HG03103 (cell line): ENCODE data around the gene ZNF428.

Experiments
- ATAC-seq: cut with Tn5 transposase; IDR thresholded peaks from one replicate; pipeline ENCODE4 v1.9.1; 2021; ENCODE audit warnings: low read depth; ENCODE audit not compliant: unreplicated experiment

Gene ZNF428

GRCh38 chr19:43569657-43570056 is 49.8 kb downstream of the ZNF428 start:
- no peak for ATAC-seq

DNA sequence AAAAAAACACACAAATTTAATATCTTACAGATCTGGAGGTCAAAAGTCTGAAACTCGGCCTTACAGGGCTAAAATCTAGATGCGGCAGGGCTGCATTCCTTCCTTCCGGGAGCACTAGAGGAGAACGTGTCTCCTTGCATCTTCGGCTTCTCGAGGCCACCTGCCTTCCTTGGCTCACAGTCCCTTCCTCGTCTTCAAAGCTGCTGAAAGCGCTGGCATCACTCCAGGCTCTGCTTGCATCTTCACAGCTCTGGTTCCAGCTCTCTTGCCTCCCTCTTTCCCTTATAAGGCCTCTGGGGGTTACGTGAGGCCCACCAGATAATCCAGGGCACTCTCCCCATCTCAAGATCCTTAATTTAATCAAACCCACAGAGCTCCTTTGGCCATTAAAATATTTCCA is 54.6 kb downstream of the ZNF428 start:
- ATAC-seq: no peak

- no peak for ATAC-seq
Observed at GRCh38 chr19:43563816-43564457, 55.5 kb downstream of the ZNF428 start.

DNA sequence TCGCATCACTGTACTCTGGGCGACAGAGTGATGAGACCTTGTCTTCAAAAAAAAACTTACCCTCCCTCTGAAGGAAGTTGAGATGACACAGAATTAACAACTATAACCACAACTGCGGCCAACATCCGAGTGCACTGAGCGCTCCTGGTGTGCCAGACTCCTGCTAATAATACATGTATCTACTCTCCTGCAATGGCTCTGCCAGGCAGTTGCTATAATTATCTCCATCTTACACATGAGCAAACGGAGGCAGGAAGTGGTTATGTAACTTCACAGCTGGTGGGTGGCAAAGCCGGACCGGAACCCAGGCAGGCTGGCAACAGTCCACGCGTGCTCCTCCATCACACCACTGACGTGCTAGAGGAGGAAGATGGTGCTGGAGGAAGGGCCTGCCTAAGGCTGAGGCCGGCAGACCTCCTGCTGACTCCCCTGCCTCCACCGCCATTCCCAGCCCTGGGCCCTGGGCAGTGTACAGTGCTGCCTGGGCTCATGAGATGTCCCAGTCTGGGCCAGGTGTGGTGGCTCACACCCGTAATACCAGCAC is 56.7 kb downstream of the ZNF428 start:
- ATAC-seq: no peak

DNA sequence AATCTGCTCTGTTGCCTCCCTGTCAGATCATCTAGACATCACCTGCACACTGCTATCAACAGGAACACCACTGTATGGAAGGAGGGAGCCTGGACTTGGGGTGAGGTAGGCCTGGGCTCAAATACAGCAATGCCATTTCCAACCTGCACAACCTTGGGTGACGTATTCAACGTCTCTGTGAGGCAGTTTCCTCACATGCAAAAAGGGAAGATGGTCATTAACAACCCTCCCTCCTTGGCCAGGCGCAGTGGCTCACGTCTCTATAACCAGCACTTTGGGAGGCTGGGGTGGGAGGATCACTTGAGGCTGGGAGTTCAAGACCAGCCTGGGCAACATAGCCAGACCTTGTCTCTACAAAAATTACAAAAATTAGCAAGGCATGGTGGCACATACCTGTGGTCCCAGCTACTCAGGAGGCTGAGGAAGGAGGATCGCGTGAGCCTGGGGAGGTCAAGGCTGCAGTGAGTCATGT is 57.2 kb downstream of the ZNF428 start:
- ATAC-seq: no peak

GRCh38 chr19:43561139-43561970 is 58.1 kb downstream of the ZNF428 start:
- ATAC-seq: no peak

GRCh38 chr19:43560687-43561086 is 58.7 kb downstream of the ZNF428 start:
- ATAC-seq: no peak
